T-cell (primary cell): ENCODE measurements around the gene ATP5ME. TPM values are rescaled to one million over a fixed set of nuclear protein-coding genes. Genes with fewer than 3 reads are reported as not detected.
"Not testable (repeated sequence)": the region's sequence is repeated elsewhere in the genome, so short reads cannot be mapped to it uniquely, and the experiment has no call there.

Source experiments
- ATAC-seq, 4 experiments: fragments of 200-7000 bp in 3 of 4; fragments of 150-1000 bp in 1 of 4; cut with Tn5 transposase; replicated peaks in 1 of 4; 1 replicate in 3 of 4; 2 replicates in 1 of 4; pipeline ENCODE4 v1.10.0; 2021; ENCODE audit warnings: moderate library complexity in 3 of 4, mild to moderate bottlenecking in 2 of 4, moderate number of reproducible peaks in 1 of 4
- CTCF ChIA-PET, 2 donors: fragments of 300-600 bp; sonication (Branson Sonifier 250); formaldehyde crosslinking; loops; one replicate each; lab custom pipeline; 2022; ENCODE audit warnings: antibody characterized with exemption in 2 of 2; lab: Charles Lee
- POLR2A ChIA-PET, 2 donors: fragments of 300-600 bp; sonication (Branson Sonifier 250); formaldehyde crosslinking; loops; one replicate each; lab custom pipeline; 2022; ENCODE audit warnings: antibody characterized with exemption in 2 of 2; lab: Charles Lee
- DNase-seq, 35 experiments: peaks; one replicate each; pipeline versions ENCODE4 v3.0.0 to v3.0.0-alpha.2; 2013 to 2023
- H3K27ac ChIP-seq: one replicate; pipeline ENCODE4 v1.5.1; 2013; ENCODE audit warnings: low read length
- H3K27me3 ChIP-seq, 2 experiments: replicated peaks in 1 of 2; 1 replicate in 1 of 2; 2 replicates in 1 of 2; pipeline versions ENCODE4 v1.6.1 to v1.7.0; 2013; ENCODE audit warnings: low read length in 1 of 2, mixed read lengths in 1 of 2; ENCODE audit not compliant: control insufficient read depth in 2 of 2, insufficient read depth in 2 of 2; ENCODE audit errors: extremely low read depth in 1 of 2
- H3K36me3 ChIP-seq, 2 donors: 1 replicate in 1 of 2; 2 replicates in 1 of 2; pipeline versions ENCODE4 v1.6.1 to v1.7.0; 2013; ENCODE audit warnings: low read length in 1 of 2; ENCODE audit not compliant: control insufficient read depth in 2 of 2, insufficient read depth in 1 of 2; ENCODE audit errors: extremely low read depth in 1 of 2
- H3K4me1 ChIP-seq, 2 experiments: 1 replicate in 1 of 2; 2 replicates in 1 of 2; pipeline versions ENCODE4 v1.6.1 to v1.7.0; 2013; ENCODE audit warnings: low read length in 2 of 2, mixed read lengths in 1 of 2; ENCODE audit not compliant: insufficient read depth in 2 of 2, control insufficient read depth in 1 of 2; ENCODE audit errors: extremely low read depth in 1 of 2
- H3K4me3 ChIP-seq, 2 donors: 1 replicate in 1 of 2; 2 replicates in 1 of 2; pipeline versions ENCODE4 v1.5.1 to v1.7.0; 2013; ENCODE audit warnings: mild to moderate bottlenecking in 2 of 2, low read length in 1 of 2, moderate library complexity in 1 of 2; ENCODE audit not compliant: control insufficient read depth in 1 of 2; ENCODE audit errors: extremely low read depth in 1 of 2
- H3K9me3 ChIP-seq: 2 replicates; pipeline ENCODE4 v1.7.0; 2013
- H3K27ac Mint-ChIP-seq, 2 donors: one replicate each; pipeline ENCODE4 v1.8.0; 2020 to 2021; ENCODE audit warnings: mild to moderate bottlenecking in 2 of 2, mixed read lengths in 2 of 2
- H3K27me3 Mint-ChIP-seq, 2 donors: one replicate each; pipeline ENCODE4 v1.8.0; 2021 to 2022; ENCODE audit warnings: mixed read lengths in 2 of 2
- H3K36me3 Mint-ChIP-seq: one replicate; pipeline ENCODE4 v1.8.0; 2021; ENCODE audit warnings: mixed read lengths
- H3K4me1 Mint-ChIP-seq, 3 donors: one replicate each; pipeline ENCODE4 v1.8.0; 2020 to 2022; ENCODE audit warnings: mixed read lengths in 3 of 3, mild to moderate bottlenecking in 1 of 3
- H3K4me3 Mint-ChIP-seq, 3 donors: one replicate each; pipeline ENCODE4 v1.8.0; 2020 to 2022; ENCODE audit warnings: mild to moderate bottlenecking in 3 of 3, mixed read lengths in 3 of 3, moderate library complexity in 3 of 3
- H3K9me3 Mint-ChIP-seq, 3 donors: one replicate each; pipeline ENCODE4 v1.8.0; 2020 to 2022; ENCODE audit warnings: mixed read lengths in 3 of 3
- WGBS: methylation state at CpG from one replicate; pipeline ENCODE4 v1.1.5; 2013; ENCODE audit warnings: missing lambda C conversion rate; ENCODE audit not compliant: insufficient coverage; 5-methylcytosine and 5-hydroxymethylcytosine counted together
- total RNA-seq, 35 experiments: library from RNA in 6 of 35; stranded (reverse) in 6 of 35; fragments of 120-200 nt in 1 of 35; gene quantifications; one replicate each; pipeline versions ENCODE4 v1.2.1 to v1.2.4 and lab custom pipeline; 2013 to 2026

ATP5ME gene
- total RNA-seq, 5 donors from 2014 or later (not counting 1 experiment from before 2014, with no cell fraction given) = 92.4 to 158 (median 145) TPM

DNA sequence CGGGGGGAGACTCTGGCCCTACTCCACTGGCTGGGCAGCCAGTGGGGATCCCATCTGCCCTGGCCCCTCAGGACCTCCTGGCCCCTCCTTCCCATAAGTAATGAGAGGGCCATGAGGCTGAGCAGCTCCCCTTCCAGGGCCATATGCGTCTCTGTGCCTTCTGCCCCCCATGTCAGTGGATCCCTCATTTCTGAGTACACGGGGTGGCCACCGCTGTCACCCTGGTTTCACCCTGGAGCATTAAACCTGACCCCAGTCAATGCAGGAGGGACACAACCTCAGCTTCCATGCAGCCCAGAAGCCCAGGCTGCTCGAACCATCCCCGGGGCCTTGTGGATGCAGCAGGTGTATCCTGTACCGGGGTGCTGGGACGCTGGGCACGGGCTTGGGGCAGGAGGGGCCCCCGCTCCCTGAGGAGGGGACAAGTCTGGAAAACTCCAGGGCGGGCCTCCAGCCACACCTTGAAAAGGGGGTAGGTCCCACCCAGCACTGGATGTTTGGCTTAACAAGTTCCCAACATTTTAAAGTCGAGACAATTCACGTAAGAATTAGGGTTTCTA is 24.2 kb downstream of the ATP5ME start:
- Mint-ChIP-seq H3K4me1 (peaks cover 5 to 12% (median 5%) of the 10 kb centered on the region in 3 donors), H3K9me3 (no peaks in the 10 kb centered on the region), H3K4me3 (no peak overlapping the region), H3K27me3 (peaks cover 13 to 31% of the 10 kb centered on the region in 2 donors), H3K36me3 (no peaks in the 10 kb centered on the region), H3K27ac (no peak overlapping the region)
- Histone ChIP-seq H3K27me3 (peaks cover 0 to 66% of the 10 kb centered on the region in 2 experiments), H3K36me3 (no peaks in the 10 kb centered on the region), H3K4me1 (no peaks in the 10 kb centered on the region), H3K27ac (no peak overlapping the region), H3K9me3 (no peaks in the 10 kb centered on the region), H3K4me3 (no peak overlapping the region)
- WGBS = 89% methylated on average over 12 of the region's 13 CpGs
- CTCF ChIA-PET = no interaction called here
- POLR2A ChIA-PET = no interaction called here
- DNase-seq (no peak), ATAC-seq (no peak)

DNA sequence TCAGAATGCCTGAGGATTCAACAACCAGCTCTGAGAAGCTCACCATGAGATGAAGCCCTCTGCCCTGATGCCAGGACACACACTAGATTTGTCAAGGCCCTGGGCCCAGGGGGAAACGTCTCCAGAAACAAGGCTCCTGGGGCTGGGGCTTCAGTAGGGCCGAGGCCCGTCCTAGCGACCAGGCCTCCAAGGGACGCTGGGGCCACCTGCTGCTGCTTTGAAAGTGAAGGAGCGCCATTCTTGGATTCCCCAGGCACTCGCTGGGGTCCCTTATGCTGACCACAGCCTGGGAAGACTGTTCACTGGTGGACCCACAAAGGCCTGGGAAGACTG is 24.8 kb downstream of the ATP5ME start:
- Mint-ChIP-seq H3K27me3 (peaks cover 14 to 31% of the 10 kb centered on the region in 2 donors), H3K4me1 (peaks cover 5 to 12% (median 5%) of the 10 kb centered on the region in 3 donors), H3K27ac (no peak overlapping the region), H3K36me3 (no peaks in the 10 kb centered on the region), H3K9me3 (no peaks in the 10 kb centered on the region), H3K4me3 (no peak overlapping the region)
- Histone ChIP-seq H3K4me1 (no peaks in the 10 kb centered on the region), H3K9me3 (no peaks in the 10 kb centered on the region), H3K27ac (no peak overlapping the region), H3K36me3 (no peaks in the 10 kb centered on the region), H3K4me3 (no peak overlapping the region), H3K27me3 (peaks cover 0 to 63% of the 10 kb centered on the region in 2 experiments)
- ChIA-PET POLR2A (no interaction called here), CTCF (no interaction called here)
- 91% methylated on average over 6 of the region's 7 CpGs for WGBS
- DNase-seq (no peak), ATAC-seq (no peak)

DNA sequence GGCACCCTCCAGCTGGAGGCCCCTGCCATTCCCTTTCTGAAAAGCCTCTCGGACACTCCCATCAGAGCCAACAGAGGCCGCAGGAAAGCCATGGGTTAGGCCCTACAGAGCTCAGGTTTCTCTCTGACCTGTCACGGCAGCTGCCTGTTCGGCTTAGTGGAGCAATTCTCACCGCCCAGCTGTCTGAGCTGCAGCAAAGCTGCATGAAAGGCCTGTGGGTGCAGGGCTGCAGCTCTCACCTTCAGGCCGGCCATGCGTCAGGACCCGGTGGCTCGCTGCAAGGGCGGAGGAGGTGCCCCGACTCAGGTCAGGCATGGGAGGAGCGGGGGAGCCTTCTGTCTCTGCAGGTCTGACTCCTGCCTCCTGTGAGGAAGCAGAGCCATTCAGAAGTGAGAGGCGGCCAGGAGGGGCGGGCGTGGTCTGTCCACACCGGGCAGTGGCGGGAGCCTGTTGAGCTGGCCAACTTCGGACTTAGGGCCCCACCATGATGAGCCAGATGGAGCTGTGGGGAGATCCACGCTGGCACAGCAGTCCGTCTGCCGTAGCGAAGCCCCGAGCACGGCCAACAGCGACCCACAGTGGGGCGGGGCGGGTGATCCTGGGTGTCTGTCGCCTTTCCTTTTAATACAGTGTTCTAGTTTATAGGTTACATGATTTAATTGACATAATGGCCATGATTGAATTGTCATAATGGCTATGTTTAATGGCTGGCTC is 25.3 kb downstream of the ATP5ME start:
- H3K9me3 Mint-ChIP-seq = no peaks in the 10 kb centered on the region

DNA sequence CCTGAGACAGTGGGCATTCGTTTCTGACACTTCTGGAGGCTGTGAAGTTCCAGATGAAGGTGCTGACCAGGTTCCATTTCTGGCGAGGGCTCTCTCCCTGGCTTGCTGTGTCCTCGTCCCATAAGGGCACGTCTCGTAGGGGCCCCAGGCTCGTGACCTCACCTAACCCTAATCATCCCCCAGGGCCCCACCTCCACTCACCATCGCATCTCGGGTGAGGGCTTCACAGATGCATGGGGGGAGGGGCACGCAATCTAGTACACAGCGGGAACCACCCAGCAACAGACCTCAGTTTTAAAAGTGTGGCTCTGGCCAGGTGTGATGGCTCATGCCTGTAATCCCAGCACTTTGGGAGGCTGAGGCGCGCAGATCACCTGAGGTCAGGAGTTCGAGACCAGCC is 26.6 kb downstream of the ATP5ME start:
- Mint-ChIP-seq H3K36me3 (no peaks in the 10 kb centered on the region), H3K9me3 (peaks cover 0 to 5% (median 0%) of the 10 kb centered on the region in 3 donors), H3K27ac (no peak overlapping the region), H3K4me1 (peaks cover 5 to 12% (median 5%) of the 10 kb centered on the region in 3 donors), H3K27me3 (peaks cover 14 to 33% of the 10 kb centered on the region in 2 donors), H3K4me3 (no peak overlapping the region)
- Histone ChIP-seq H3K27ac (no peak overlapping the region), H3K27me3 (peaks cover 0 to 53% of the 10 kb centered on the region in 2 experiments), H3K4me1 (no peaks in the 10 kb centered on the region), H3K36me3 (no peaks in the 10 kb centered on the region), H3K4me3 (no peak overlapping the region), H3K9me3 (no peaks in the 10 kb centered on the region)
- ATAC-seq = no peak
- WGBS = 96% methylated on average over 4 of the region's 13 CpGs
- ChIA-PET CTCF (no interaction called here), POLR2A (no interaction called here)
- no peak for DNase-seq

More for the DNA sequence above, 25.3 kb downstream of the ATP5ME start:
- Mint-ChIP-seq H3K36me3 (no peaks in the 10 kb centered on the region), H3K4me1 (peaks cover 5 to 12% (median 5%) of the 10 kb centered on the region in 3 donors), H3K27ac (no peak overlapping the region), H3K27me3 (peaks cover 14 to 31% of the 10 kb centered on the region in 2 donors), H3K4me3 (no peak overlapping the region)
- no peak for ATAC-seq
- H3K4me3 ChIP-seq = no peak overlapping the region
- no peaks in the 10 kb centered on the region for H3K9me3 ChIP-seq
- no peaks in the 10 kb centered on the region for H3K36me3 ChIP-seq
- ChIA-PET POLR2A (interaction anchor here in 1 of 2 donors (0.6 kb wide), 1 partner anchor 11 kb away, joined by 4 read pairs; no protein-coding TSS in a partner anchor), CTCF (no interaction called here)
- 81% methylated on average over 20 of the region's 28 CpGs for WGBS
- H3K4me1 ChIP-seq = no peaks in the 10 kb centered on the region
- peaks cover 0 to 58% of the 10 kb centered on the region in 2 experiments for H3K27me3 ChIP-seq
- DNase-seq = no peak
- H3K27ac ChIP-seq = no peak overlapping the region

DNA sequence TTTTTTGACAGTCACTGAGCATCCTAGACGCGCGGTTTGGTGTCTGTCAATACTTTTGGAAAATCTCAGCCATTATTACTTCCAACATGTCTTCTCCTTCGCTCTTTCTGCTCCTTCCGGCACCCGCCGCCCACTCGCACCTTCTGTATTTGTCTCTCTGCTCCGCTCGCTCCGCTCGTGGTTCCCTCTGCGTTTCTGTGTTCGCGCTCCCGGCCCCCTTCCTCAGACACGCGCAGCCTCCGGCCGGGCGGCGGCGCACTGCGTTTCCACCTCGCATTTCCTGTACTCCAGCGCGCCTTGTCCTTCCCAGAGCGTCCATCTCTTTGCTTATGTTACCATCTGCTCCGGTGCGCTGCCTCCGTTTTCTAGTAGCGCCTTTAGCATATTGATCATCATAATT is 27.6 kb downstream of the ATP5ME start:
- Histone ChIP-seq H3K27ac (no peak overlapping the region), H3K4me1 (no peaks in the 10 kb centered on the region), H3K9me3 (no peaks in the 10 kb centered on the region), H3K4me3 (no peak overlapping the region), H3K27me3 (peaks cover 0 to 54% of the 10 kb centered on the region in 2 experiments), H3K36me3 (no peaks in the 10 kb centered on the region)
- Mint-ChIP-seq H3K27ac (peak overlapping the region in 1 of 2 donors; percentile 77), H3K9me3 (peaks cover 0 to 5% (median 2%) of the 10 kb centered on the region in 3 donors), H3K4me3 (peak overlapping the region; percentile 75 to 86 (median 76)), H3K36me3 (no peaks in the 10 kb centered on the region), H3K27me3 (peaks cover 14 to 28% of the 10 kb centered on the region in 2 donors), H3K4me1 (peaks cover 5 to 12% (median 5%) of the 10 kb centered on the region in 3 donors)
- ATAC-seq (peak in 3 of 4 experiments; percentile 38 to 76 (median 56)), DNase-seq (peak in 8 of 35 experiments; percentile 12 to 45 (median 29))
- POLR2A ChIA-PET = no interaction called here
- CTCF ChIA-PET = interaction anchor here in 1 of 2 donors (0.7 kb wide), 1 partner anchor 32 kb away, joined by 3 read pairs; no protein-coding TSS in a partner anchor
- 79% methylated on average over 32 of the region's 32 CpGs for WGBS

DNA sequence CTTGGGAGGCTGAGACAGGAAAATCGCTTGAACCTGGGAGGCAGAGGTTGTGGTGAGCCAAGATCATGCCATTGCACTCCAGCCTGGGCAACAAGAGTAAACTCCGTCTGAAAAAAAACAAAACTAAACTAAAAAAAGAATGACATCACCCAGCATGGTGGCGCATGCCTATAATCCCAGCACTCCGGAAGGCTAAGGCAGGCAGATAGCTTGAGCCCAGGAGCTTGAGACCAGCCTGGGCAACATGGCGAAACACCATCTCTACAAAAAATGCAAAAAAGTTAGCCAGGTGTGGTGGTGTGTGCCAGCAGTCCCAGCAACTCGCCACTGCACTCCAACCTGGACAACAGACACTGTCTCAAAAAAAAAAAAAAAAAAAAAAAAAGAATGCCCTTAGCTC is 31.7 kb downstream of the ATP5ME start:
- CTCF ChIA-PET = not testable (repeated sequence)

More for the DNA sequence above, 31.7 kb downstream of the ATP5ME start:
- not testable (repeated sequence) for H3K36me3 Mint-ChIP-seq, H3K4me3 Mint-ChIP-seq, H3K4me1 ChIP-seq, H3K4me3 ChIP-seq, H3K9me3 ChIP-seq, H3K27ac Mint-ChIP-seq, ATAC-seq, H3K36me3 ChIP-seq, H3K27ac ChIP-seq, DNase-seq, H3K9me3 Mint-ChIP-seq
- Mint-ChIP-seq H3K27me3 (peaks cover 23 to 35% of the 10 kb centered on the region in 2 donors), H3K4me1 (peaks cover 5 to 12% (median 5%) of the 10 kb centered on the region in 3 donors)
- POLR2A ChIA-PET = interaction anchor here in 1 of 2 donors (0.7 kb wide), 1 partner anchor 426 kb away, joined by 10 read pairs; no protein-coding TSS in a partner anchor
- WGBS = 100% methylated on average over 3 of the region's 6 CpGs
- H3K27me3 ChIP-seq = peaks cover 0 to 39% of the 10 kb centered on the region in 2 experiments
